ENCODE measurements around the gene ZC3H15.

DNA sequence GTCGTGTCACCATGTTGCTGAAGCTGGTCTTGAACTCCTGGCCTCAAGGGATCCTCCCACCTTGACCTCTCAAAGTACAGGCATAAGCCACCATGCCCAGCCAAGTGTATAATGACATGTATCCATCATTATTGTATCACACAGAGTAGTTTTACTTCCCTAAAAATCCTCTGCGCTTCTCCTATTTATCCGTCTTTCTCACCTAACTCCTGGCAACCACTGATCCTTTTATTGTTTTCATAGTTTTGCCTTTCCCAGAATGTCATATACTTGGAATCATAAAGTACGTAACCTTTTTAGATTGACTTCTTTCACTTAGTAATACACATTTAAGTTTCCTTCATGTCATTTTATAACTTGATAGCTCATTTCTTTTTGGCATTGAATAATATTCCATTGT lies 51.0 kb downstream of the ZC3H15 start:
- no peak for TF ChIP-seq ZNF274 (IDR thresholded peaks at IDR 0.05; ENCODE audit: low read depth, low read length)
- no peak for TF ChIP-seq SUZ12 (IDR thresholded peaks at IDR 0.05; ENCODE audit: extremely low read depth, insufficient read depth, insufficient read length)

All from NT2/D1 (cell line).